ENCODE results near the gene POU3F2.

GRCh38 chr6:98834060-98835031, at the start of gene POU3F2:
- TF ChIP-seq CTCF (IDR thresholded peaks at IDR 0.05; ENCODE audit: low read depth, low read length, poor library complexity, severe bottlenecking): no peak
- TF ChIP-seq EZH2phosphoT487 (IDR thresholded peaks at IDR 0.05; ENCODE audit: borderline replicate concordance, low read length): no peak
